Fibroblast of lung (primary cell): ENCODE results near the gene SCFD2. TPM values are rescaled to one million over a fixed set of nuclear protein-coding genes. Genes with fewer than 3 reads are reported as not detected.
"Not testable (repeated sequence)": the region's sequence is repeated elsewhere in the genome, so short reads cannot be mapped to it uniquely, and the experiment has no call there.

ENCODE experiments used
- DNase-seq, 2 donors: peaks; one replicate each; pipeline versions ENCODE4 v3.0.0 to v3.0.0-alpha.2; 2010; ENCODE audit warnings: low read depth in 2 of 2
- H2AFZ ChIP-seq: 2 replicates; pipeline ENCODE4 v1.5.1; 2012; ENCODE audit warnings: low read length, control low read depth, inconsistent platforms
- H3K27ac ChIP-seq: 2 replicates; pipeline ENCODE4 v1.5.1; 2011; ENCODE audit warnings: low read length, control low read depth; ENCODE audit not compliant: insufficient read depth
- H3K27me3 ChIP-seq: 2 replicates; pipeline ENCODE4 v1.5.1; 2011; ENCODE audit warnings: mild to moderate bottlenecking, low read length; ENCODE audit not compliant: control insufficient read depth, insufficient read depth
- H3K36me3 ChIP-seq: 2 replicates; pipeline ENCODE4 v1.5.1; 2011; ENCODE audit warnings: low read length; ENCODE audit not compliant: control insufficient read depth, insufficient read depth
- H3K4me1 ChIP-seq: 2 replicates; pipeline ENCODE4 v1.5.1; 2011; ENCODE audit warnings: low read length; ENCODE audit not compliant: control insufficient read depth, insufficient read depth; ENCODE audit errors: extremely low read depth
- H3K4me2 ChIP-seq: 2 replicates; pipeline ENCODE4 v1.5.1; 2011; ENCODE audit warnings: low read length, control low read depth; ENCODE audit not compliant: insufficient read depth; ENCODE audit errors: extremely low read depth
- H3K4me3 ChIP-seq, 4 experiments: fragments of 200-600 bp in 1 of 4; sonication (generic) in 1 of 4; replicated peaks in 1 of 4; 2 replicates each; pipeline ENCODE4 v1.5.1; 2011 to 2016; ENCODE audit warnings: low read length in 4 of 4, low read depth in 3 of 4, mild to moderate bottlenecking in 3 of 4, control low read depth in 2 of 4, inconsistent platforms in 1 of 4, mixed read lengths in 1 of 4; ENCODE audit not compliant: insufficient read depth in 1 of 4; ENCODE audit errors: control extremely low read depth in 1 of 4
- H3K79me2 ChIP-seq: 2 replicates; pipeline ENCODE4 v1.5.1; 2012; ENCODE audit warnings: mild to moderate bottlenecking, low read length, inconsistent platforms; ENCODE audit not compliant: control insufficient read depth, insufficient read depth
- H3K9ac ChIP-seq: 2 replicates; pipeline ENCODE4 v1.5.1; 2011; ENCODE audit warnings: mild to moderate bottlenecking, low read length, control low read depth; ENCODE audit not compliant: insufficient read depth
- H3K9me3 ChIP-seq: 2 replicates; pipeline ENCODE4 v1.5.1; 2012; ENCODE audit warnings: low read depth, low read length; ENCODE audit not compliant: control insufficient read depth, insufficient read depth
- H4K20me1 ChIP-seq: 2 replicates; pipeline ENCODE4 v1.5.1; 2011; ENCODE audit warnings: low read length; ENCODE audit not compliant: control insufficient read depth, insufficient read depth; ENCODE audit errors: extremely low read depth
- EZH2 ChIP-seq: IDR thresholded peaks from 2 replicates; pipeline ENCODE4 v1.5.1; 2012; ENCODE audit warnings: low read length, control low read depth, mild to moderate bottlenecking; ENCODE audit errors: missing control alignments
- polyA plus RNA-seq, 2 donors: library from polyadenylated mRNA; depleted of rRNA in 1 of 2; stranded (reverse) in 1 of 2; unstranded in 1 of 2; fragments of >200 nt; gene quantifications; 2 replicates each; pipeline ENCODE4 v1.2.1, GENCODE V29; 2011 to 2012; ENCODE audit warnings: missing spikeins in 1 of 2
- total RNA-seq: library from RNA; depleted of rRNA; stranded (reverse); fragments of >200 nt; gene quantifications from 2 replicates; pipeline ENCODE4 v1.2.1, GENCODE V29; 2014
- TF ChIP-seq, protein P1 (sequence below), 2 donors: IDR thresholded peaks in 1 of 2; conservative IDR thresholded peaks in 1 of 2; 1 replicate in 1 of 2; 2 replicates in 1 of 2; pipeline ENCODE4 v1.5.1; 2011 to 2012; ENCODE audit warnings: low read length in 2 of 2, control low read depth in 1 of 2, inconsistent platforms in 1 of 2, low read depth in 1 of 2, mild to moderate bottlenecking in 1 of 2

Gene SCFD2
- total and polyA plus RNA-seq, 2 donors (not counting 1 experiment from before 2014, with no cell fraction given): 16.2 to 23.1 TPM

DNA sequence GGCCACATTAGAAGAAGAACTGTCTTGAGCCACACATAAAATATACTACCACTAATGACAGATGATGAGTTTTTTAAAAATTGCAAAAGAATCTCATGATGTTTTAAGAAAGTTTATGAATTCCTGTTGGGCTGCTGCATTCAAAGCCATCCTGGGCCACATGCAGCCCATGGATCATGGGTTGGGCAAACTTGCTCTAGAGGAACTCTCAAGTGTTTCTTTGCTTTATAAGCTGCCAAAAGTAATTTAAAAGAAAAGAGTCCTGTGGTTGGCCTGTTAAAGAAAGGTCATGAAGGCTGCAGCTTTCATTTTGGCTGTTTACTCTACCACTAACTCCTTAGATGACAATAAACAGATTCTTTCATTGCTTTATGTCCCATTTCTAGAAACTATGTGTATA is 218.2 kb downstream of the SCFD2 start:
- H3K4me1 ChIP-seq: peaks cover 2% of the 10 kb centered on the region
- H4K20me1 ChIP-seq: no peaks in the 10 kb centered on the region
- no peaks in the 10 kb centered on the region for H3K36me3 ChIP-seq
- H3K79me2 ChIP-seq: no peaks in the 10 kb centered on the region
- no peak overlapping the region for H2AFZ ChIP-seq
- no peak overlapping the region for H3K27ac ChIP-seq
- TF ChIP-seq, protein P1, sequence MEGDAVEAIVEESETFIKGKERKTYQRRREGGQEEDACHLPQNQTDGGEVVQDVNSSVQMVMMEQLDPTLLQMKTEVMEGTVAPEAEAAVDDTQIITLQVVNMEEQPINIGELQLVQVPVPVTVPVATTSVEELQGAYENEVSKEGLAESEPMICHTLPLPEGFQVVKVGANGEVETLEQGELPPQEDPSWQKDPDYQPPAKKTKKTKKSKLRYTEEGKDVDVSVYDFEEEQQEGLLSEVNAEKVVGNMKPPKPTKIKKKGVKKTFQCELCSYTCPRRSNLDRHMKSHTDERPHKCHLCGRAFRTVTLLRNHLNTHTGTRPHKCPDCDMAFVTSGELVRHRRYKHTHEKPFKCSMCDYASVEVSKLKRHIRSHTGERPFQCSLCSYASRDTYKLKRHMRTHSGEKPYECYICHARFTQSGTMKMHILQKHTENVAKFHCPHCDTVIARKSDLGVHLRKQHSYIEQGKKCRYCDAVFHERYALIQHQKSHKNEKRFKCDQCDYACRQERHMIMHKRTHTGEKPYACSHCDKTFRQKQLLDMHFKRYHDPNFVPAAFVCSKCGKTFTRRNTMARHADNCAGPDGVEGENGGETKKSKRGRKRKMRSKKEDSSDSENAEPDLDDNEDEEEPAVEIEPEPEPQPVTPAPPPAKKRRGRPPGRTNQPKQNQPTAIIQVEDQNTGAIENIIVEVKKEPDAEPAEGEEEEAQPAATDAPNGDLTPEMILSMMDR (conservative IDR thresholded peaks at IDR 0.05 in 1 of 2, IDR thresholded peaks at IDR 0.05 in 1 of 2; ENCODE audit: low read depth in 1 of 2, low read length in 2 of 2): no peak
- no peak for TF ChIP-seq EZH2
- H3K9ac ChIP-seq: no peak overlapping the region
- H3K9me3 ChIP-seq: no peaks in the 10 kb centered on the region
- no peak overlapping the region for H3K4me2 ChIP-seq
- H3K4me3 ChIP-seq: no peak overlapping the region
- no peaks in the 10 kb centered on the region for H3K27me3 ChIP-seq
- peak in 1 of 2 donors; percentile 41 for DNase-seq

DNA sequence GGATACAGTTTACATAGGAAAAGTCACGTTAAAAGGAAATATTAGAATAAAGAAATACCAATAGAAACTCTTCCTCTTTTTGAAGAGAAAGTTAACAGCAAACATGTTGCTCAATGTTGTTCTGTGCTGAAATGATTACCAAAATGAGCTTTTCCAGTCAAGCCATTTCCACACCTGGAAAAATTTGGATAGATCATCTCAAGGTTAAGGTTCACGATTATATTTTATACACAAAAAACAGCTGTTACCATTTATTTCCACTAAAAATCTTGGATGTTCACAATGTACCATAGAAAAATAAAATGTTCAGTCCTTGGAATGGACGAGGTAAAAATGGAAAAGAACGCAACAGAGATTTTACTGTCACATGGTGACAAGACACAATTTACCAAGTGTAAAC is 218.7 kb downstream of the SCFD2 start:
- TF ChIP-seq, protein P1 (conservative IDR thresholded peaks at IDR 0.05 in 1 of 2, IDR thresholded peaks at IDR 0.05 in 1 of 2; ENCODE audit: low read depth in 1 of 2, low read length in 2 of 2): no peak
- TF ChIP-seq EZH2: no peak
- no peaks in the 10 kb centered on the region for H3K79me2 ChIP-seq
- H4K20me1 ChIP-seq: no peaks in the 10 kb centered on the region
- no peaks in the 10 kb centered on the region for H3K9me3 ChIP-seq
- no peaks in the 10 kb centered on the region for H3K36me3 ChIP-seq
- H3K4me3 ChIP-seq: no peak overlapping the region
- no peak overlapping the region for H3K9ac ChIP-seq
- no peak overlapping the region for H3K4me2 ChIP-seq
- H2AFZ ChIP-seq: no peak overlapping the region
- no peak overlapping the region for H3K27ac ChIP-seq
- peaks cover 2% of the 10 kb centered on the region for H3K4me1 ChIP-seq
- no peak for DNase-seq
- H3K27me3 ChIP-seq: no peaks in the 10 kb centered on the region

DNA sequence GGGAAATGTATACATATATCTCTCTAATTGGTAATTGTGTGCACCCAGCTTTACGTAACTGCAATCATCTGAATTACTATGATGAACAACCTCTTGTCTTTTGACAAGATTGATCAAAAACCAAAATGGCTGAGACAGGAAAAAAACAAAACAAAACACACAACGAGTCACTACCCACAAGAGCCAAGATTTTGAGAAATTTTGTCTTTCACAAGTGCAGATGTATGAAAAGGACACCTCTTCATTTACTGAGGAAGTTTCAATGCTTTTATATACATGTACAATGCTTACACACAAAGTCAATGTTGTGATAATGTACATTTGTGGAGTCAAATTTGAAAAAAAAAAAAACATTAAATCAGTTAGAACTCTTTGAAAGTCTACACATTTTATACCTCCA is 224.6 kb downstream of the SCFD2 start:
- Histone ChIP-seq H3K4me2 (no peak overlapping the region), H3K27ac (no peak overlapping the region), H3K79me2 (no peaks in the 10 kb centered on the region), H3K9me3 (no peaks in the 10 kb centered on the region), H2AFZ (no peak overlapping the region), H3K4me3 (no peak overlapping the region), H3K9ac (no peak overlapping the region), H3K4me1 (no peaks in the 10 kb centered on the region), H3K36me3 (no peaks in the 10 kb centered on the region), H3K27me3 (no peaks in the 10 kb centered on the region), H4K20me1 (no peaks in the 10 kb centered on the region)
- DNase-seq: no peak
- no peak for TF ChIP-seq EZH2
- TF ChIP-seq, protein P1 (conservative IDR thresholded peaks at IDR 0.05 in 1 of 2, IDR thresholded peaks at IDR 0.05 in 1 of 2; ENCODE audit: low read depth in 1 of 2, low read length in 2 of 2): no peak

DNA sequence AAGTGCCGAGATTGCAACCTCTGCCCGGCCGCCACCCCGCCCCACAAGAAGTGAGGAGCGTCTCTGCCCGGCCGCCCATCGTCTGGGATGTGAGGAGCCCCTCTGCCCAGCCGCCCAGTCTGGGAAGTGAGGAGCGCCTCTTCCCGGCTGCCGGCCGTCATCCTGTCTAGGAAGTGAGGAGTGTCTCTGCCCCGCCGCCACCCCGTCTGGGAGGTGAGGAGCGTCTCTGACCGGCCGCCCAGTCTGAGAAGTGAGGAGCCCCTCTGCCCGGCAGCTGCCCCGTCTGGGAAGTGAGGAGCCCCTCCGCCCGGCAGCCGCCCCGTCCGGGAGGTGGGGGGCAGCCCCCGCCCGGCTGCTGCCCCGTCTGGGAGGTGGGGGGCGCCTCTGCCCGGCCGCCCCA is 226.6 kb downstream of the SCFD2 start:
- H3K36me3 ChIP-seq, H3K4me3 ChIP-seq, H4K20me1 ChIP-seq, H3K27ac ChIP-seq, H3K4me2 ChIP-seq, H3K27me3 ChIP-seq, H3K79me2 ChIP-seq, H2AFZ ChIP-seq, H3K9me3 ChIP-seq, H3K4me1 ChIP-seq, H3K9ac ChIP-seq, DNase-seq: not testable (repeated sequence)
